Measurements from ENCODE around the gene CENPU.

CENPU gene

GRCh38 chr4:184705692-184706091, 28.2 kb downstream of the CENPU start:
- no peak for DNase-seq

DNA sequence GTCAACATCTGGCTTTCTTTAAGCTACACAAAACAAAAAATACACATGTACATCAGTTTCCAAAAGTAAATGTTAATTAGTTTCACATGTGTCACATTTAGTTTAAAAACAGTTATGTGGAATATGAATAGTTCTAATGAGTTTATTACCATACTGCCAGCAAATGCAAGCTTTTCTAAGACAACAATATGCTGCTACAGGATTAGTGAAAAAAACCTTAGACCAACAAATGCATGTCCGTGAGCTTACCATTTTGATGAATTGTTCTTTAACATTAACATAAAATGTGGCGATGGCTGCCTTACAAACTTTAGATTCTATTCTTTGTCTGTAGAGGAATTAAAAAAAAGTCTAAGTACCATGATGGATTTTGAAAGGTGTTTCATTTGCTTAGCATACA, 31.8 kb downstream of the CENPU start:
- DNase-seq: no peak

GRCh38 chr4:184699941-184700340, 34.0 kb downstream of the CENPU start:
- DNase-seq: no peak

- no peak for DNase-seq
These were observed 35.9 kb downstream of the CENPU start for GRCh38 chr4:184697956-184698355.

GRCh38 chr4:184695178-184695896, 38.6 kb downstream of the CENPU start:
- no peak for DNase-seq

- DNase-seq: no peak
These were observed 39.4 kb downstream of the CENPU start for GRCh38 chr4:184694412-184694956.

DNA sequence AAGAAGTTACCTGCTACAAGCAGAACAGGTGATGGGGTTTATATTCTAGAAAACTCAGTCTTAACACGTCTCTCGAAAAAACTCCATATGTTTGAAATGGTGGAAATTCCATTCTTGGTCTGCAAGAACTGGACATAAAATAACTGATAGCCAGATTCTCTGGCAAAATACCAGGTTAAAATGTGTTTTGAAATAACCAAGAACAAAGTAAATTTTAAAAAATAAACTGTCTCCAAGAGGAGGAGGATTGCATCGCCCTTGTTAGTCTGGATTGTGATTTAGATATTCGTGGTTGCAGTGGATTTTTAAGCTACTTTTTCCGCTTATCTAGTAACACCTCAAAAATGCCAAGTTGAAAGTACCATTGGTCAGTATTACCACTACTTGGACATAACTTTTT, 40.8 kb downstream of the CENPU start:
- no peak for DNase-seq

GRCh38 chr4:184689681-184690080, 44.2 kb downstream of the CENPU start:
- DNase-seq: no peak

DNA sequence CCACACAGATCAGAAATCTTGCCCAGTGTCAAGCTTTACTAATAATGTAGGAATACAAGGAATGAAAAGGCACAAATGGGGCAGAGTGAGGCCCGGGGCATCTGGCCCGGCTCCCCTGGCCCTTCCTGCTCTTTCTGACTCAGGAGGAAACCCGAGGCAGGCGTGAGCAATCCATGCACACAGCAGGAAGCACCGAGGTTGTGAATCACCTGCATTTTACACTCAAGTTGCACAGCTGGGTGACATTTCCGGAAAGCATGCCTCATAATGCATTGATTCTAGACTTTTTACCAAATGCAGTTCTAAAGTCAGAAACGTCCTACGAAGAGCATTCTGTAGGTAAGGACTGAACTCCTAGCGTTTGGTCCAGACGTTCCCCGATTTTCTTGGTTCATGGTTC, 45.4 kb downstream of the CENPU start:
- DNase-seq: no peak

- no peak for DNase-seq
These were observed 45.9 kb downstream of the CENPU start for GRCh38 chr4:184688005-184688404.

DNA sequence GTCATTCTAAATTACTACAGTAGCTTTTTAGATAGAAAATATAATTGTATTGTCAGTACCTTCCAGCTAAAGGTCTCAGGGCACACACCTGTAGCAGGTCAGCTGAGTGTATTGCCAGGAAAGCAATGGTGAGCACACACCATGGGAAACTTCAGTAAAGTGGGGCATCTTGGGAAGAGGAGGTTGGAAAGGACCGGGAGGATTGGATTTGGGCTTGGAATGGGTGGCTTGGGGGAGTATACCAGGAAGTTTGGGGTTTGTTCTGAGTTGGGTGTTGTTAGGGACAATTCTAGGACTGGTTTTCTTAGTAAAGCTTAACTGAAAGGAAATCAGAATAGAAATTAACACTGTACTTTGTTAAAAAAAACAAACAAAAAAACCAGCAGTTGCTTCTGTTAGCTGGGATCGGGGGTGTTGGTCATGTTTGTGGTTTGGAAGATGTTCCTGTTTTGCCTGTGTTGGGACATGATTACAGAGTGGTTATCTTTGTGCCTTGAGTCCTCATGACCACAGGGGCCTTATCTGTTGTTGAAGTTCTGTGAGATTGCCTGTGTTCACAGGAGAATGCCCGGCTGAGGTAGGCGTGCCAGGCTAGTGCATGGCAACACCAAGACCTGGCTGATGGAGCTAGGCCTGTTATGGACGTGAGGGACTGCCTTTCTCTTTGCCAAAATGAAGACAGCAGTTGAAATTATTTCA, 49.3 kb downstream of the CENPU start:
- DNase-seq: peak; percentile 5

DNA sequence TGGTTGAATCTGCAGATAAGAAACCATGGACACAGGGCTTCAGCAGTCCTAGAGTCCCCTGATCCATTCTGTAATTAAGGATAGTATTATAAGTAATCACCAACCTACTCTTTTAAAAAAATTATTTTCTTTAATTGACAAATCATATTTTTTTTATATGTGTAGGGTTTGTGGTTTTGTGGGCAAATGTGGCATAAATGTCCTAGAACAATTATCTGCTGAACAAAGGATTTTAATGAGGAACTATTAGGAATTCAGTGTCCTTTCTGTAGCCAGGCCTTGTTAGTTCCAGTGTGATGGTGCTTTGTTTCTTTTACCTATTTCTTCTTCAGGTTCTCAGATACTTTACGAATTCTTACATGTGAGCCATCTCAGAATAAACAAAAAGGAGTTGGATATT, 52.0 kb downstream of the CENPU start:
- DNase-seq: no peak

- DNase-seq: no peak
These were observed 53.2 kb downstream of the CENPU start for GRCh38 chr4:184680698-184681097.

GRCh38 chr4:184675821-184676492, 57.9 kb downstream of the CENPU start:
- no peak for DNase-seq

GRCh38 chr4:184675018-184675417, 58.9 kb downstream of the CENPU start:
- no peak for DNase-seq

DNA sequence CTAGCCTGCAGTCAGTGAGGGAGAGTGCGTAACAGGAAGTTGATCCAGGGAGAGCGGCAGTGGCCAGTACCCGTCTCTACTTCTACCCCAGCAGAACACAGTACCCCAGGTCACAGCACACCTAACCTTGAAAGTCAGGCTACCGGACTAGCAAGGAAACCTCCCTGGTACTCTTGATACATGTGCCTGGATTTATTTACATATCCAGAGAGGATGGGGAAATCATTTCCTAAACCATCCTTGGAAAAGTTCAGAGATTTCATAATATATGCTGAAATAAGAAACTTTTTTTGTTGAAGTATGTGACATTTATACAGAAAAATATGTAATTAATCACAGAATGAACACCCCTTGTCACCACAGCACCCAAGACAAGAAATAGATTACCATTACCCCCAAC, 59.9 kb downstream of the CENPU start:
- DNase-seq: no peak

DNA sequence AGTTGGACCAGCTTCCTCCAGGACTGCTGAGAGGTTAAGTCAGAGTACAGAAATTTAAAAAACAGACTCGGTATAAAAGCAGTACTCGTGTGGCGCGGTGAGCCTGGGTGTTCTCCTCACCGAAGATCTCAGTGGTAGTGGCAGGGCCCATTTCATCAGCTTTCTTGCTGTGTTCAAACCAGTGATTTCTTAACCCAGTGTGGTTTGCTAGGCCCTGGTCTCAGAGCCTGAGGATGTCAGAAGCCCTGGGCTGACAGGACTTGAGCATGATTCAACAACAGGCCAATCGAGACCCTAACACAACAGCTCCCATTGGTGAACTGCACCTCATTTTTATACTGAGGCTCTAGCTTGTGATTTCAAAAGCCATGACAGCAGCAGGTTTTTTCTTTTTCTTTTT, 61.2 kb downstream of the CENPU start:
- no peak for DNase-seq

GRCh38 chr4:184671101-184671500, 62.8 kb downstream of the CENPU start:
- no peak for DNase-seq

GRCh38 chr4:184669251-184669650, 64.6 kb downstream of the CENPU start:
- DNase-seq: no peak

- DNase-seq: no peak
These were observed 65.3 kb downstream of the CENPU start for GRCh38 chr4:184668511-184669114.

- no peak for DNase-seq
These were observed 65.8 kb downstream of the CENPU start for GRCh38 chr4:184668096-184668495.

DNA sequence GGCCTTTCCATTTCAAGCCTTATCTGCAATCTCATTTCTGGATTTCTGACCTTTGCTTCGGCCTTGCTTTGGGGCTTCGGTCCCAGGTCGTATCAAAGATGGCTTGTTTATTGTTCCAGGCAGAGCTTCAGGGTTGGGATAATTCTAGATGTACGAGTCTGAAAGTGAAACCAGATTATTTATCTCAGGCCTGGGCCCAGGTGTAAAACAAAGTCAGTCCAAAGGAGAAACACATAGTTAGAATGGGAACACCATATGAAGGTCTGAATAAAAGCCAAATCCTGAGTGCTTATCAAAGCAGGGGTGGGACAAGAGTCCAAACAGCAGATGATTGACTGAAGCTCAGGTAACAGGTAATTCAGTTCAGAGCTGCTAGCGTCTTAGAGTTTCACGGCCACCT, 67.2 kb downstream of the CENPU start:
- no peak for DNase-seq

- no peak for DNase-seq
These were observed 69.3 kb downstream of the CENPU start for GRCh38 chr4:184664445-184665210.
